Ishikawa (cell line): ENCODE results near the gene CEACAM5.

ENCODE experiments used
- CEBPB ChIP-seq: IDR thresholded peaks from 2 replicates; pipeline ENCODE4 v1.6.1; 2012
- EP300 ChIP-seq: IDR thresholded peaks from 2 replicates; pipeline ENCODE4 v1.6.1; 2012; ENCODE audit warnings: borderline replicate concordance
- RAD21 ChIP-seq: IDR thresholded peaks from 2 replicates; pipeline ENCODE4 v1.6.1; 2012; ENCODE audit warnings: low read depth
- REST ChIP-seq: IDR thresholded peaks from 2 replicates; pipeline ENCODE4 v1.6.1; 2012; ENCODE audit warnings: low read depth, mild to moderate bottlenecking
- TEAD4 ChIP-seq: IDR thresholded peaks from 2 replicates; pipeline ENCODE4 v1.6.1; 2012

- TF ChIP-seq RAD21 (no peak; the same call in 1 of the 2 replicates), CEBPB (no peak), TEAD4 (no peak), REST (no peak), EP300 (no peak)
Measured at GRCh38 chr19:41753159-41753558, 44.7 kb downstream of the CEACAM5 start.
